ENCODE measurements around the gene DNAL1. TPM values are rescaled to one million over a fixed set of nuclear protein-coding genes. Genes with fewer than 3 reads are reported as not detected.

Gene DNAL1
- total and polyA plus RNA-seq, 7 experiments from 2014 or later, result 3.6 to 8.4 (median 5.3) TPM

DNA sequence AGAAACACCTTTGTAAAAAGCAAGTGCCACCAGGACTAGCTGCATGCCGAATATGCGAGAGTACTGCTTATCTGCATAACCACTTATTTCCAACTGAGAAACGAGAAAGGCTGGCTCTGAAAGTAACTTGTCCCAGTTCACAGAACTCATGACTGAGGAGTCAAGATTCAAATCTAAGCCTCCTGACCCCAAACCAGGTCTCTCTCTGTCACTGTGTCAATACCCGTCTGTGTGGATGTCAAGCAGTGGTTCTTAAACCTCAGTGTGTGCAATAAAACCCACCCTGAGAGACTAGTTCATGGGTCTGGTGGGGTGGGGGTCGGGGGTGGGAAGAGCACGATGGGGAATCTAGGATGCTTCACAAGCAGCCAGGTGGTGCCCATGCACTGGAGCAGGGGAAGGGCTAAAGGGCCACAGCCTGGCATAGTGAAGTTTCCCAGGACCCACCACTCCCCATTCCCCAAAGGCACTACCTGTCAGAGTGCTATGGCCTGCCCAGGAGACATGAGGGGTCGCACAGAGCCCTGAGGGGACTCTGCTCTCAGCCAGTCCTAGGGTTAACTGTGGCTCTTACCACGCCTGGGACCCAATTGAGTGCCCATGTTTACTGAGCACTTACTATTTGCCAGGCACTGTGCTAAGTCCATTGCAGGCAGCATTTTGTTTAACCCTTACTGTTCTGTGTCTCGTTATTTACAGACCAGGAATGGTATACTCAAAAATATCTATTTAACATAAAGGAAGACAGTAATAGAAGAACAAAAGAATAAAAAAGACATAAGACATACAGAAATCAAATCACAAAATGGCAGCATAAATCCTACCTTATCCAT lies 102.8 kb downstream of the DNAL1 start:
- Mint-ChIP-seq H3K4me1 (peaks cover 78 to 100% (median 98%) of the 10 kb centered on the region in 7 donors), H3K27ac (peak overlapping the region; percentile 79 to 99 (median 88)), H3K36me3 (peaks cover 0 to 10% (median 0%) of the 10 kb centered on the region in 5 donors), H3K9me3 (no peaks in the 10 kb centered on the region), H3K4me3 (peak overlapping the region in 7 of 10 donors; percentile 43 to 97 (median 57)), H3K27me3 (no peaks in the 10 kb centered on the region)
- intact Hi-C loops (cut with micrococcal nuclease), result no loop called here
- H3K4me1 ChIP-seq (ENCODE audit: control insufficient read depth in 2 of 2, insufficient read depth in 2 of 2, low read length in 2 of 2), result peaks cover 93 to 97% of the 10 kb centered on the region in 2 donors
- H3K9me3 ChIP-seq (ENCODE audit: control insufficient read depth in 2 of 3, low read length in 3 of 3), result no peaks in the 10 kb centered on the region
- POLR2A ChIA-PET, result interaction anchor here (1.2 to 12.6 kb wide), 3 partner anchors 9 to 37 kb away, joined by 3 to 267 read pairs (median 71); a partner anchor contains a TSS
- H3K4me3 ChIP-seq (ENCODE audit: low read length), result no peak overlapping the region
- CTCF ChIA-PET, result interaction anchor here (0.7 kb wide), 2 partner anchors 39 to 78 kb away, joined by 3 read pairs; no protein-coding TSS in a partner anchor
- peak overlapping the region; percentile 72 for H3K27ac ChIP-seq (ENCODE audit: low read depth, low read length)
- ATAC-seq (no peak), DNase-seq (no peak)
- H3K27me3 ChIP-seq (ENCODE audit: control insufficient read depth in 2 of 2, insufficient read depth in 2 of 2, low read length in 2 of 2), result no peaks in the 10 kb centered on the region
- no peaks in the 10 kb centered on the region for H3K36me3 ChIP-seq (ENCODE audit: control insufficient read depth in 2 of 3, insufficient read depth in 3 of 3, low read length in 3 of 3)

GRCh38 chr14:73748858-73749357 lies 104.1 kb downstream of the DNAL1 start:
- H3K36me3 ChIP-seq (ENCODE audit: control insufficient read depth in 2 of 3, insufficient read depth in 3 of 3, low read length in 3 of 3), result no peaks in the 10 kb centered on the region
- intact Hi-C loops (cut with micrococcal nuclease), result no loop called here
- ATAC-seq (no peak), DNase-seq (no peak)
- no peaks in the 10 kb centered on the region for H3K9me3 ChIP-seq (ENCODE audit: control insufficient read depth in 2 of 3, low read length in 3 of 3)
- no peak overlapping the region for H3K27ac ChIP-seq (ENCODE audit: low read depth, low read length)
- no peak overlapping the region for H3K4me3 ChIP-seq (ENCODE audit: low read length)
- H3K4me1 ChIP-seq (ENCODE audit: control insufficient read depth in 2 of 2, insufficient read depth in 2 of 2, low read length in 2 of 2), result peaks cover 93 to 97% of the 10 kb centered on the region in 2 donors
- peak overlapping the region; percentile 7 to 99 (median 48) for H3K27ac Mint-ChIP-seq
- no peaks in the 10 kb centered on the region for H3K27me3 Mint-ChIP-seq
- peak overlapping the region in 9 of 10 donors; percentile 8 to 97 (median 24) for H3K4me3 Mint-ChIP-seq
- no peaks in the 10 kb centered on the region for H3K27me3 ChIP-seq (ENCODE audit: control insufficient read depth in 2 of 2, insufficient read depth in 2 of 2, low read length in 2 of 2)
- peaks cover 0 to 7% (median 0%) of the 10 kb centered on the region in 5 donors for H3K36me3 Mint-ChIP-seq
- H3K9me3 Mint-ChIP-seq, result no peaks in the 10 kb centered on the region
- ChIA-PET CTCF (interaction anchor here (0.6 to 1.4 kb wide), 4 partner anchors 8 to 28 kb away, joined by 3 to 5 read pairs (median 4); no protein-coding TSS in a partner anchor), POLR2A (interaction anchor here (0.6 to 3.6 kb wide), 4 partner anchors 10 to 40 kb away, joined by 3 to 22 read pairs (median 4); a partner anchor contains a TSS)
- peaks cover 77 to 100% (median 98%) of the 10 kb centered on the region in 7 donors for H3K4me1 Mint-ChIP-seq

- H3K9me3 Mint-ChIP-seq, result no peaks in the 10 kb centered on the region
- peak overlapping the region; percentile 3 to 97 (median 34) for H3K4me3 Mint-ChIP-seq
- Histone ChIP-seq H3K27ac (ENCODE audit: low read depth, low read length) (peak overlapping the region; percentile 48), H3K9me3 (ENCODE audit: control insufficient read depth in 2 of 3, low read length in 3 of 3) (no peaks in the 10 kb centered on the region), H3K27me3 (ENCODE audit: control insufficient read depth in 2 of 2, insufficient read depth in 2 of 2, low read length in 2 of 2) (no peaks in the 10 kb centered on the region), H3K4me1 (ENCODE audit: control insufficient read depth in 2 of 2, insufficient read depth in 2 of 2, low read length in 2 of 2) (peaks cover 90 to 95% of the 10 kb centered on the region in 2 donors), H3K36me3 (ENCODE audit: control insufficient read depth in 2 of 3, insufficient read depth in 3 of 3, low read length in 3 of 3) (no peaks in the 10 kb centered on the region), H3K4me3 (ENCODE audit: low read length) (no peak overlapping the region)
- no peak for DNase-seq
- ChIA-PET CTCF (interaction anchor here (0.6 to 1.4 kb wide), 4 partner anchors 9 to 27 kb away, joined by 3 to 5 read pairs (median 4); no protein-coding TSS in a partner anchor), POLR2A (interaction anchor here (0.6 to 13.4 kb wide), 7 partner anchors 8 to 39 kb away, joined by 3 to 267 read pairs (median 5); a partner anchor contains a TSS)
- no peak for ATAC-seq
- no peaks in the 10 kb centered on the region for H3K27me3 Mint-ChIP-seq
- peaks cover 75 to 100% (median 98%) of the 10 kb centered on the region in 7 donors for H3K4me1 Mint-ChIP-seq
- H3K27ac Mint-ChIP-seq, result peak overlapping the region in 8 of 9 donors; percentile 53 to 99 (median 73)
- H3K36me3 Mint-ChIP-seq, result peaks cover 0 to 10% (median 0%) of the 10 kb centered on the region in 5 donors
- intact Hi-C loops (cut with micrococcal nuclease), result loop anchor here in 1 of 2 donors (10.0 kb wide), 1 partner anchor 335 kb away; the partner anchor contains the start of genes ALDH6A1 and LIN52
Measured at GRCh38 chr14:73749706-73750530, 105.1 kb downstream of the DNAL1 start.

- ChIA-PET POLR2A (interaction anchor here (0.8 to 13.4 kb wide), 4 partner anchors 8 to 22 kb away, joined by 4 to 267 read pairs (median 14); a partner anchor contains a TSS), CTCF (interaction anchor here (1.4 kb wide), 1 partner anchor 9 kb away, joined by 5 read pairs; no protein-coding TSS in a partner anchor)
- peak overlapping the region in 7 of 10 donors; percentile 3 to 97 (median 29) for H3K4me3 Mint-ChIP-seq
- H3K27ac Mint-ChIP-seq, result peak overlapping the region in 8 of 9 donors; percentile 28 to 99 (median 93)
- H3K4me1 Mint-ChIP-seq, result peaks cover 75 to 100% (median 98%) of the 10 kb centered on the region in 7 donors
- H3K27ac ChIP-seq (ENCODE audit: low read depth, low read length), result no peak overlapping the region
- intact Hi-C loops (cut with micrococcal nuclease), result loop anchor here in 1 of 2 donors (10.0 kb wide), 1 partner anchor 334 kb away; the partner anchor contains the start of genes ALDH6A1 and LIN52
- H3K27me3 ChIP-seq (ENCODE audit: control insufficient read depth in 2 of 2, insufficient read depth in 2 of 2, low read length in 2 of 2), result no peaks in the 10 kb centered on the region
- DNase-seq, result no peak
- peaks cover 0 to 10% (median 0%) of the 10 kb centered on the region in 5 donors for H3K36me3 Mint-ChIP-seq
- H3K9me3 ChIP-seq (ENCODE audit: control insufficient read depth in 2 of 3, low read length in 3 of 3), result no peaks in the 10 kb centered on the region
- no peak for ATAC-seq
- no peaks in the 10 kb centered on the region for H3K9me3 Mint-ChIP-seq
- H3K36me3 ChIP-seq (ENCODE audit: control insufficient read depth in 2 of 3, insufficient read depth in 3 of 3, low read length in 3 of 3), result no peaks in the 10 kb centered on the region
- H3K4me3 ChIP-seq (ENCODE audit: low read length), result no peak overlapping the region
- no peaks in the 10 kb centered on the region for H3K27me3 Mint-ChIP-seq
- H3K4me1 ChIP-seq (ENCODE audit: control insufficient read depth in 2 of 2, insufficient read depth in 2 of 2, low read length in 2 of 2), result peaks cover 90 to 94% of the 10 kb centered on the region in 2 donors
Measured at GRCh38 chr14:73750531-73750901, 105.7 kb downstream of the DNAL1 start.

DNA sequence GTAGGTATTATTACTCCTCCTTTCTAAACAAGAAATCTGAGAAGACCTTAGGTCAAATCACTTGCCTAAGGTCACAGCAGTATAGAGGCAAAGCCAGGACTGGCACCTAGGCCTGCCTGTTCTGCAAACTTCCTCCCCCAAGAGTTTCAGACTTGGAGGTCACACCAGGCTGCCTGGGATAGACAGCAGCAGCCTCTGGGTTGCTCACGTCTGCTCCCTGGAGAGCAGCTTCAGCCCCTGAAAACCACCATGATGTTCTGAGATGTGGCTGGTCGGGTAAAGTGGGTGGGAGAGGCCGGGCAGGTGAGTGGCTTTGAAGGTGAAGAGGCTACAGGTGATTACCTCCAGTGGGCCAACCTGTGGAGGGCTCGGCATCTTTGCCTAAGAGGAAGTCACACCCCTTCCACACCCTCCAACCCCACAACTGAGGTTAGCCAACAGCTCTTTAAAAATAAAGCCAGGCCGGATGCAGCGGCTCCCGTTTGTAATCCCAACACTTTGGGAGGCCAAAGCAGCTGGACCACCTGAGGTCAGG lies 106.4 kb downstream of the DNAL1 start:
- Histone ChIP-seq H3K9me3 (ENCODE audit: control insufficient read depth in 2 of 3, low read length in 3 of 3) (no peaks in the 10 kb centered on the region), H3K36me3 (ENCODE audit: control insufficient read depth in 2 of 3, insufficient read depth in 3 of 3, low read length in 3 of 3) (no peaks in the 10 kb centered on the region), H3K27me3 (ENCODE audit: control insufficient read depth in 2 of 2, insufficient read depth in 2 of 2, low read length in 2 of 2) (no peaks in the 10 kb centered on the region), H3K4me1 (ENCODE audit: control insufficient read depth in 2 of 2, insufficient read depth in 2 of 2, low read length in 2 of 2) (peaks cover 90 to 94% of the 10 kb centered on the region in 2 donors), H3K27ac (ENCODE audit: low read depth, low read length) (peak overlapping the region; percentile 6), H3K4me3 (ENCODE audit: low read length) (no peak overlapping the region)
- H3K36me3 Mint-ChIP-seq, result peaks cover 0 to 16% (median 0%) of the 10 kb centered on the region in 5 donors
- ChIA-PET POLR2A (interaction anchor here (0.8 to 13.4 kb wide), 5 partner anchors 8 to 268 kb away, joined by 3 to 267 read pairs (median 5); partner anchors contain the start of genes BBOF1 and ENTPD5), CTCF (interaction anchor here (0.7 to 1.1 kb wide), 3 partner anchors 10 to 22 kb away, joined by 3 read pairs; no protein-coding TSS in a partner anchor)
- ATAC-seq (no peak), DNase-seq (no peak)
- peaks cover 0 to 2% (median 0%) of the 10 kb centered on the region in 11 donors for H3K9me3 Mint-ChIP-seq
- intact Hi-C loops (cut with micrococcal nuclease), result loop anchor here in 1 of 2 donors (10.0 kb wide), 1 partner anchor 334 kb away; the partner anchor contains the start of genes ALDH6A1 and LIN52
- peak overlapping the region; percentile 3 to 97 (median 50) for H3K4me3 Mint-ChIP-seq
- peak overlapping the region; percentile 12 to 99 (median 94) for H3K27ac Mint-ChIP-seq
- H3K4me1 Mint-ChIP-seq, result peaks cover 80 to 100% (median 98%) of the 10 kb centered on the region in 7 donors
- H3K27me3 Mint-ChIP-seq, result no peaks in the 10 kb centered on the region

Measured in naive thymus-derived CD4-positive, alpha-beta T cell (primary cell).